ENCODE data around the gene TRAF6.
"Not testable (repeated sequence)": the region's sequence is repeated elsewhere in the genome, so short reads cannot be mapped to it uniquely, and the experiment has no call there.

The TRAF6 gene

DNA sequence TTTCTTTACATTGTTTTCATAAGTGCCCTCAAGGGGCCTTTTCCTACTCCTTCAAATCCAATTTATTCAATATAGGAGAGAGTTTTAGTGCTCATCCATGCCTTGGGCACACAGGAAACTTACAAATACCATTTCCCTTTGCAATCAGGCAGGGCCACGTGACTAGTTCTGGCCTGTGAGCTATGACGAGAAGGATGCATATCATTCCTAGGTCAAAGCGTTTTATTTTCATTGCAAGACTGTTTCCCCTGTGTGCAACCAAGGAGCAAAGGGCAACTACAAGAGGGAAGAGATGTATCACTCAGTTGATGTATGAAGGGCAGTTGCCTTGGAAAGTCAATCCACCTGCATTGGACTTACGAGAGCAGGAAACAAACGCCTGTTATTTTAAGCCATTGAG, 1.9 kb upstream of the TRAF6 start:
- no peak for DNase-seq (ENCODE audit: low read depth)
- TF ChIP-seq, protein P1, sequence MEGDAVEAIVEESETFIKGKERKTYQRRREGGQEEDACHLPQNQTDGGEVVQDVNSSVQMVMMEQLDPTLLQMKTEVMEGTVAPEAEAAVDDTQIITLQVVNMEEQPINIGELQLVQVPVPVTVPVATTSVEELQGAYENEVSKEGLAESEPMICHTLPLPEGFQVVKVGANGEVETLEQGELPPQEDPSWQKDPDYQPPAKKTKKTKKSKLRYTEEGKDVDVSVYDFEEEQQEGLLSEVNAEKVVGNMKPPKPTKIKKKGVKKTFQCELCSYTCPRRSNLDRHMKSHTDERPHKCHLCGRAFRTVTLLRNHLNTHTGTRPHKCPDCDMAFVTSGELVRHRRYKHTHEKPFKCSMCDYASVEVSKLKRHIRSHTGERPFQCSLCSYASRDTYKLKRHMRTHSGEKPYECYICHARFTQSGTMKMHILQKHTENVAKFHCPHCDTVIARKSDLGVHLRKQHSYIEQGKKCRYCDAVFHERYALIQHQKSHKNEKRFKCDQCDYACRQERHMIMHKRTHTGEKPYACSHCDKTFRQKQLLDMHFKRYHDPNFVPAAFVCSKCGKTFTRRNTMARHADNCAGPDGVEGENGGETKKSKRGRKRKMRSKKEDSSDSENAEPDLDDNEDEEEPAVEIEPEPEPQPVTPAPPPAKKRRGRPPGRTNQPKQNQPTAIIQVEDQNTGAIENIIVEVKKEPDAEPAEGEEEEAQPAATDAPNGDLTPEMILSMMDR (IDR thresholded peaks at IDR 0.05; ENCODE audit: low read depth, low read length), result no peak
- no peak for TF ChIP-seq POLR2A (IDR thresholded peaks at IDR 0.05; ENCODE audit: extremely low read depth, insufficient read length)
- H3K4me3 ChIP-seq (ENCODE audit: low read depth, low read length), result no peak overlapping the region

DNA sequence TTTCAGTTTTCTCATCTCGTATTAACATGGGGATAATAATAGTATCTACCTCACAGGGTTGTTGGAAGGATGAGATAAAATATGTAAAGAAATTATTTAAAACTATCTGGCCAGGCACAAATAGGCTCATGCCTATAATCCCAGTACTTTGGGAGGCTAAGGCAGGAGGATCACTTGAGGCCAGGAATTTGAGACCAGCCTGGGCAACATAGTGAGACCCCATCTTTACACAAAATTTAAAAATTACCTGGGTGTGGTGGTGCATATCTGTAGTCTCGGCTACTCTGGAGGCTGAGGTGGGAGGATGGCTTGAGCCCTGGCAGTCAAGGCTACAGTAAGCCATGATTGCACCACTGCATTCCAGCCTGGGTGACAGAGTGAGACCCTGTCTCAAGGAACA, 990 bp upstream of the TRAF6 start:
- DNase-seq (ENCODE audit: low read depth); H3K4me3 ChIP-seq (ENCODE audit: low read depth, low read length): not testable (repeated sequence)

DNA sequence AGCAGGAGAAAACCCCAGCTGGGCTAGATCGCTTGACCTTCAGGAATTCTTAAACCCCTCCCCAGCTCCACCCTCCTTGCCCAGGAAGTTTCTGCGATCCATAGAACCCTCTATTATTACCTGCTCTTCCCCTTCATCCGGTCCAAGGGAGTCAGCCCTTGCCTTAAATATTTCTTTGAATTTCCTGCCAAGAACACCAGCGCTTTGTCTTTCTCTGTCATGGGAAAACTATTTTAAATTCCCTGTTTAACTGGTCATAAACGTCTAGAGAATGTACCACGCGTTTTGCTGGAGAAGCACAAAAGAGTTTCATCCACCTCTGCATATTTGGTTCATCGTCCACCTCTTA, 496 bp upstream of the TRAF6 start:
- TF ChIP-seq POLR2A (IDR thresholded peaks at IDR 0.05; ENCODE audit: extremely low read depth, insufficient read length), result no peak
- no peak for TF ChIP-seq MYC (IDR thresholded peaks at IDR 0.05; ENCODE audit: low read depth, low read length)
- TF ChIP-seq, protein P2, sequence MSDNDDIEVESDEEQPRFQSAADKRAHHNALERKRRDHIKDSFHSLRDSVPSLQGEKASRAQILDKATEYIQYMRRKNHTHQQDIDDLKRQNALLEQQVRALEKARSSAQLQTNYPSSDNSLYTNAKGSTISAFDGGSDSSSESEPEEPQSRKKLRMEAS (IDR thresholded peaks at IDR 0.05; ENCODE audit: low read depth, low read length), result no peak
- TF ChIP-seq, protein P1 (IDR thresholded peaks at IDR 0.05; ENCODE audit: low read depth, low read length), result no peak
- H3K4me3 ChIP-seq (ENCODE audit: low read depth, low read length), result peak overlapping the region; percentile 87
- DNase-seq (ENCODE audit: low read depth), result no peak

DNA sequence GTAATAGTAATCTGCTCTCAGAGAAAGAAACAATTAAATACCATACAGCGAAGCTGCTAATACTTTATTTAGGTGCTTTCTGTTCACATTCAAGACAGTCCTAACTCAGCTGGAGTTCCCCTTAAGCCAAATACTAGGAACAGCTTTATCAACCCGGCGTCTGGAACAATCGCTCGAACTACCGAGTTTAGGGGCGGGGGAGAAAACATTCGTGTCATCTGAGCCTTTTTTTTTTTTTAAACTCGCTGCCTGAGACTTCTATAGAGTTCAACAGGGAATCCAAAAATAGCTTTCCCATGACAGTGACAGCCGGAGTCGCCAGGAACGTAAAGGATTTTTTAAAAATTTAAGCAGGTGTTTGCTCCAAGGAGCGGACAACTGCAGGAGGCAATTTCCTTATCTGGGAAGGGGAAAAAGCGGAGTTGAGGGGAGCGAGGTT, 852 bp downstream of the TRAF6 start:
- no peak for TF ChIP-seq MYC (IDR thresholded peaks at IDR 0.05; ENCODE audit: low read depth, low read length)
- TF ChIP-seq, protein P2 (IDR thresholded peaks at IDR 0.05; ENCODE audit: low read depth, low read length), result no peak
- TF ChIP-seq POLR2A (IDR thresholded peaks at IDR 0.05; ENCODE audit: extremely low read depth, insufficient read length), result no peak
- TF ChIP-seq, protein P1 (IDR thresholded peaks at IDR 0.05; ENCODE audit: low read depth, low read length), result no peak
- peak; percentile 37 for DNase-seq (ENCODE audit: low read depth)
- H3K4me3 ChIP-seq (ENCODE audit: low read depth, low read length), result peak overlapping the region; percentile 87

DNA sequence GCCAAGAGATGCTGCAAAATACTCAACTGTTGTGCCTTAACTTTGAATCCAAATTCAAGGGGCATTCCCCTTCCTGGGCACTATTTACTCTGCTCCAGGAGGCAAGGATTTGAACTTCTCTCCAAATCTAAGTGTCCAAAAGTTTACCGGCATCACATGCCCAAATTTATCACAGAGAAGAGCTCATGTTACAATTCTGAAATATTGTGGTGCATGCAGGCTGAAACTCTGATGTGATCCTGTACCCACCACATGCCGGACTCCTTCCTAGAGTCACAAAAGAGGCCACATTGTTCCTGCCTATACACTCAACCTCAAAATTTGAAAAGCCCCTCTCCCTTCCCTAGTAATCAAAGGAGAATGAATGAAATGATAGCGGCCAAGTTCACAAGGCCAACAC, 1.3 kb downstream of the TRAF6 start:
- no peak for DNase-seq (ENCODE audit: low read depth)
- TF ChIP-seq POLR2A (IDR thresholded peaks at IDR 0.05; ENCODE audit: extremely low read depth, insufficient read length), result no peak
- TF ChIP-seq, protein P1 (IDR thresholded peaks at IDR 0.05; ENCODE audit: low read depth, low read length), result no peak
- TF ChIP-seq, protein P2 (IDR thresholded peaks at IDR 0.05; ENCODE audit: low read depth, low read length), result no peak
- TF ChIP-seq MYC (IDR thresholded peaks at IDR 0.05; ENCODE audit: low read depth, low read length), result no peak

DNA sequence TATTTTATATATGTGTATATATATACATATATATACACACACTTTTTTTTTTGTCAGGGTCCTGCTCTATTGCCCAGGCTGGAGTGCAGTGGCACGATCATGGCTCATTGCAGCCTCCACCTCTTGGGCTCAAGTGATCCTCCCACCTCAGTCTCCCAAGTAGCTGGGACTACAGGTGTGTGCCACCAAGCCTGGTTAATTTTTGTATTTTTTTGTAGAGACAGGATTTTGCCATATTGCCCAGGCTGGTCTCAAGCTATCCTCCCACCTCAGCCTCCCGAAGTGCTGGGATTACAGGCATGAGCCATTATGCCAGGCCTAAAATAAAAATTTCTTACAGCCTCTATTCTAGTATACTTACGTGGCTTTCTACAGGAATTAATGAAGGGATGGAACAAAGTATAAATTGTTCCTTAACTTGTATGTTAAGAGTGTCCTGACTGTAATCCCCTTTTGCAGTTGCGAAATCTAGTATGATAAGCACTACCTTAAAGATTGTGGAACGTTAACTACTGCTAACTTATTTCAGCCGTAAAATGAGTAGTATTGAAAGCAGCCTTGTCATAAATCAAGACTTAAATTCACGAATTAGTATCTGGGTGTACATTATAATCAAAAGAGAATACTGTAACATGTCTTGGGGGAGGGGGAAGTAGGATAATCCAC, 2.1 kb downstream of the TRAF6 start:
- DNase-seq (ENCODE audit: low read depth), result no peak
- TF ChIP-seq MYC (IDR thresholded peaks at IDR 0.05; ENCODE audit: low read depth, low read length), result no peak
- TF ChIP-seq, protein P1 (IDR thresholded peaks at IDR 0.05; ENCODE audit: low read depth, low read length), result no peak
- TF ChIP-seq, protein P2 (IDR thresholded peaks at IDR 0.05; ENCODE audit: low read depth, low read length), result no peak
- no peak for TF ChIP-seq POLR2A (IDR thresholded peaks at IDR 0.05; ENCODE audit: extremely low read depth, insufficient read length)
- peak overlapping the region; percentile 87 for H3K4me3 ChIP-seq (ENCODE audit: low read depth, low read length)

More for the DNA sequence above, 1.3 kb downstream of the TRAF6 start:
- H3K4me3 ChIP-seq (ENCODE audit: low read depth, low read length), result peak overlapping the region; percentile 87

Data from NB4 (cell line).